ENCODE measurements around the gene RAD51B. TPM values are rescaled to one million over a fixed set of nuclear protein-coding genes. Genes with fewer than 3 reads are reported as not detected.

RAD51B gene
- total and polyA plus RNA-seq, 2 of the 13 experiments (the other 11 are each of a cell fraction or from before 2014, with no cell fraction given) = 7.0 to 9.5 TPM

DNA sequence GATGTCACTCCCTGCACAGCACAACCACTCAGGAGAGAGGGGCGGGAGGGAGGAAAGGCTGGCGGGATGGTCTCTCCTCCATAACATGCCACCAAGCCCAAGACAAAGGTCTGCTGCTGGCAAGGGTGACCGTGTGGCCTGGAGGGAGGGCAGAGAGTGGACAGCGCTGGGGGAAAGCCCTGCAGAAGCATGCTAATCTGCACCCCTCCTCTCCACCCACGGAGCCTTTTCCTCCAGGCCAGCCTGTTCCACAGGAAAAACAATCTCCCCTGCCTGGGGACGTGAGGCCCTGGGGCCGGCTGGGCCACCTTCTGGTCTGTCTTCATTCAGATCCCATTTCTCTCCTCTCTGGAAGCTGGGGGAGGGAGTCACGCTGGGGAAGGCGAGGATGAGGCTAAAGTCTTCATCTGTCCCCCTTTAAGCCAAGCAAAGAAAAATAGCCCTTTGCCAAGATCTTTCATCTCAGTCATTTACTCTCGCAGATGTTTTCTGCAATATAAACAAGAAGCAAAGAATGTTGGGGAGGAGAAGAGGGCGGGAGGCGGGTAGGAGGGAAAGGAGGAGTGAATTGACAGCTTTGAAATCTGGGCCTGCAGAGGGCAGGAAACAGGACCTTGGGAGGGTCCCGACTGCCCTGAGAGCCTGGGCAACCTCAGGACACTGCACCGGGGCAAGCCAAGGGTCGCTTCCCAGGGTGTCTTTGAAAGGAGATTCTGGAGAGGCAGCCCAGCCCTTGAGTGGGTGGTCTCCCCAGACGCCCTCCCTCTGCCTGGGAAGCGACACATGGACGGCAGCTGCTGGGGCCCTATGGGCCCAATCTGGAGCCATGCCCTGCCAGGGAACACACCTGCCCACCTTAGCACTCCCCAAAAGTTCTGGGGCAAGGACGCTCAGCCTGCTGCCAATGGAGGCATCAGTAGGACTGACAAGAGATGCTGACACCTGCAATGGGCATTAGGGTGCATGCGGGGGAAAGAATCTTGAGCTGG, 839.7 kb downstream of the RAD51B start:
- no peaks in the 10 kb centered on the region for H4K20me1 ChIP-seq (ENCODE audit: insufficient read depth, low read length)
- no peaks in the 10 kb centered on the region for H3K79me2 ChIP-seq (ENCODE audit: insufficient read depth, low read length)
- H3K4me1 ChIP-seq (ENCODE audit: insufficient read depth, low read length) = peaks cover 58% of the 10 kb centered on the region
- H3K27ac ChIP-seq (ENCODE audit: extremely low read length, insufficient read depth, low read length) = no peak overlapping the region
- BruUV-seq (replicated peaks) = no TSS peak
- no peak for TF ChIP-seq KLF11 (CRISPR knock-in tag; IDR thresholded peaks at IDR 0.05)
- TF ChIP-seq, protein P1, sequence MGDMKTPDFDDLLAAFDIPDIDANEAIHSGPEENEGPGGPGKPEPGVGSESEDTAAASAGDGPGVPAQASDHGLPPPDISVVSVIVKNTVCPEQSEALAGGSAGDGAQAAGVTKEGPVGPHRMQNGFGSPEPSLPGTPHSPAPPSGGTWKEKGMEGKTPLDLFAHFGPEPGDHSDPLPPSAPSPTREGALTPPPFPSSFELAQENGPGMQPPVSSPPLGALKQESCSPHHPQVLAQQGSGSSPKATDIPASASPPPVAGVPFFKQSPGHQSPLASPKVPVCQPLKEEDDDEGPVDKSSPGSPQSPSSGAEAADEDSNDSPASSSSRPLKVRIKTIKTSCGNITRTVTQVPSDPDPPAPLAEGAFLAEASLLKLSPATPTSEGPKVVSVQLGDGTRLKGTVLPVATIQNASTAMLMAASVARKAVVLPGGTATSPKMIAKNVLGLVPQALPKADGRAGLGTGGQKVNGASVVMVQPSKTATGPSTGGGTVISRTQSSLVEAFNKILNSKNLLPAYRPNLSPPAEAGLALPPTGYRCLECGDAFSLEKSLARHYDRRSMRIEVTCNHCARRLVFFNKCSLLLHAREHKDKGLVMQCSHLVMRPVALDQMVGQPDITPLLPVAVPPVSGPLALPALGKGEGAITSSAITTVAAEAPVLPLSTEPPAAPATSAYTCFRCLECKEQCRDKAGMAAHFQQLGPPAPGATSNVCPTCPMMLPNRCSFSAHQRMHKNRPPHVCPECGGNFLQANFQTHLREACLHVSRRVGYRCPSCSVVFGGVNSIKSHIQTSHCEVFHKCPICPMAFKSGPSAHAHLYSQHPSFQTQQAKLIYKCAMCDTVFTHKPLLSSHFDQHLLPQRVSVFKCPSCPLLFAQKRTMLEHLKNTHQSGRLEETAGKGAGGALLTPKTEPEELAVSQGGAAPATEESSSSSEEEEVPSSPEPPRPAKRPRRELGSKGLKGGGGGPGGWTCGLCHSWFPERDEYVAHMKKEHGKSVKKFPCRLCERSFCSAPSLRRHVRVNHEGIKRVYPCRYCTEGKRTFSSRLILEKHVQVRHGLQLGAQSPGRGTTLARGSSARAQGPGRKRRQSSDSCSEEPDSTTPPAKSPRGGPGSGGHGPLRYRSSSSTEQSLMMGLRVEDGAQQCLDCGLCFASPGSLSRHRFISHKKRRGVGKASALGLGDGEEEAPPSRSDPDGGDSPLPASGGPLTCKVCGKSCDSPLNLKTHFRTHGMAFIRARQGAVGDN (CRISPR knock-in tag; IDR thresholded peaks at IDR 0.05) = peak; percentile 38
- H3K36me3 ChIP-seq (replicated peaks in 1 of 2; ENCODE audit: control insufficient read depth in 1 of 2, insufficient read depth in 2 of 2, low read length in 2 of 2) = no peaks in the 10 kb centered on the region
- H3K9me3 ChIP-seq (ENCODE audit: low read length) = no peaks in the 10 kb centered on the region
- H2AFZ ChIP-seq (ENCODE audit: low read length) = no peak overlapping the region
- H3K4me2 ChIP-seq (ENCODE audit: low read depth, low read length) = peak overlapping the region; percentile 57
- H3K9ac ChIP-seq (ENCODE audit: insufficient read depth, low read depth, low read length) = no peak overlapping the region
- DNase-seq (ENCODE audit: low spot score) (no peak), FAIRE-seq (no peak), ATAC-seq (peak; percentile 26)
- no peaks in the 10 kb centered on the region for H3K27me3 ChIP-seq (ENCODE audit: control insufficient read depth in 1 of 2, insufficient read depth in 2 of 2, low read length in 2 of 2)
- 12% methylated on average over 12 of the region's 20 CpGs for WGBS (ENCODE audit: low lambda C conversion rate)
- in situ Hi-C loops (cut with HindIII; ENCODE audit: extremely low pct_ligation_motif_present, low pct_unique_long_range_greater_than_20kb) (loop anchor here (25.0 kb wide), 1 partner anchor 722 kb away; no protein-coding TSS in a partner anchor), intact Hi-C loops (cut with micrococcal nuclease; ENCODE audit: unreplicated experiment) (loop anchor here (10.0 kb wide), 1 partner anchor 414 kb away; no protein-coding TSS in a partner anchor)
- peak overlapping the region in 1 of 3 experiments; percentile 49; a peak in 1 of 6 replicates for H3K4me3 ChIP-seq (replicated peaks in 1 of 3; ENCODE audit: insufficient read depth in 1 of 3, low read depth in 2 of 3, low read length in 3 of 3)
- CTCF ChIA-PET (ENCODE audit: low intra/inter-chr PET ratio, low total read pairs) = no interaction called here
- POLR2A ChIA-PET = no interaction called here

All from HepG2 (cell line).